DMS 273 (cell line): Measurements from ENCODE around the gene MAPK7.

Experiments
- DNase-seq: peaks from one replicate; lab custom pipeline; 2025; ENCODE audit not compliant: unreplicated experiment; lab: John Stamatoyannopoulos, UW

Gene MAPK7

GRCh38 chr17:19377602-19378415 is 489 bp upstream of the MAPK7 start:
- DNase-seq: peak; percentile 98

- DNase-seq: no peak
Observed at GRCh38 chr17:19379361-19380065, 1.2 kb downstream of the MAPK7 start.

GRCh38 chr17:19380481-19381301 is 2.4 kb downstream of the MAPK7 start:
- DNase-seq: no peak

- no peak for DNase-seq
Observed at GRCh38 chr17:19381361-19381740, 3.1 kb downstream of the MAPK7 start.

GRCh38 chr17:19381741-19382444 is 3.6 kb downstream of the MAPK7 start:
- no peak for DNase-seq

- DNase-seq: peak; percentile 29
Observed at GRCh38 chr17:19382531-19383444, 4.5 kb downstream of the MAPK7 start.

GRCh38 chr17:19383681-19384470 is 5.6 kb downstream of the MAPK7 start:
- peak; percentile 52 for DNase-seq

GRCh38 chr17:19384723-19385391 is 6.6 kb downstream of the MAPK7 start:
- peak; percentile 97 for DNase-seq

- DNase-seq: no peak
Observed at GRCh38 chr17:19385521-19385983, 7.3 kb downstream of the MAPK7 start.

GRCh38 chr17:19386051-19386929 is 8.0 kb downstream of the MAPK7 start:
- DNase-seq: peak; percentile 66

- DNase-seq: peak; percentile 97
Observed at GRCh38 chr17:19386974-19387920, 8.9 kb downstream of the MAPK7 start, which contains the start of gene MFAP4. Gene MFAP4 (minus strand): TSS chr17:19387190. CDS start chr17:19387155, 35 bp downstream.

- peak; percentile 93 for DNase-seq
Observed at GRCh38 chr17:19387921-19388521, 9.7 kb downstream of the MAPK7 start.

GRCh38 chr17:19388791-19389785 is 10.8 kb downstream of the MAPK7 start:
- peak; percentile 39 for DNase-seq

- no peak for DNase-seq
Observed at GRCh38 chr17:19390951-19391350, 12.7 kb downstream of the MAPK7 start.

GRCh38 chr17:19391432-19391831 is 13.1 kb downstream of the MAPK7 start:
- no peak for DNase-seq
